ENCODE measurements around the gene SMAD2.
"Not testable (repeated sequence)": the region's sequence is repeated elsewhere in the genome, so short reads cannot be mapped to it uniquely, and the experiment has no call there.

SMAD2 gene

GRCh38 chr18:47842836-47843235 lies 87.6 kb downstream of the SMAD2 start:
- DNase-seq (ENCODE audit: low read depth): no peak

GRCh38 chr18:47838396-47838795 lies 92.1 kb downstream of the SMAD2 start:
- no peak for DNase-seq (ENCODE audit: low read depth)

GRCh38 chr18:47832348-47832747 lies 98.1 kb downstream of the SMAD2 start:
- no peak for DNase-seq (ENCODE audit: low read depth)

- no peak for DNase-seq (ENCODE audit: low read depth)
These were observed 99.1 kb downstream of the SMAD2 start for GRCh38 chr18:47831351-47831750.

- DNase-seq (ENCODE audit: low read depth): no peak
These were observed 99.7 kb downstream of the SMAD2 start for GRCh38 chr18:47830772-47831171.

GRCh38 chr18:47829831-47830230 lies 100.6 kb downstream of the SMAD2 start:
- DNase-seq (ENCODE audit: low read depth): no peak

- DNase-seq (ENCODE audit: low read depth): not testable (repeated sequence)
These were observed 102.4 kb downstream of the SMAD2 start for GRCh38 chr18:47828031-47828430.

GRCh38 chr18:47826157-47827074 lies 104.0 kb downstream of the SMAD2 start:
- no peak for DNase-seq (ENCODE audit: low read depth)

- DNase-seq (ENCODE audit: low read depth): no peak
These were observed 109.1 kb downstream of the SMAD2 start for GRCh38 chr18:47821314-47821713.

GRCh38 chr18:47817795-47818077 lies 112.7 kb downstream of the SMAD2 start:
- no peak for DNase-seq (ENCODE audit: low read depth)

GRCh38 chr18:47817017-47817794 lies 113.3 kb downstream of the SMAD2 start:
- DNase-seq (ENCODE audit: low read depth): no peak

GRCh38 chr18:47815486-47816270 lies 114.8 kb downstream of the SMAD2 start:
- DNase-seq (ENCODE audit: low read depth): no peak

- no peak for DNase-seq (ENCODE audit: low read depth)
These were observed 121.0 kb downstream of the SMAD2 start for GRCh38 chr18:47809420-47809819.

- no peak for DNase-seq (ENCODE audit: low read depth)
These were observed 127.7 kb downstream of the SMAD2 start for GRCh38 chr18:47802802-47803201.

GRCh38 chr18:47801817-47802216 lies 128.6 kb downstream of the SMAD2 start:
- DNase-seq (ENCODE audit: low read depth): no peak

GRCh38 chr18:47800756-47801155 lies 129.7 kb downstream of the SMAD2 start:
- no peak for DNase-seq (ENCODE audit: low read depth)

GRCh38 chr18:47800248-47800647 lies 130.2 kb downstream of the SMAD2 start:
- DNase-seq (ENCODE audit: low read depth): no peak

- no peak for DNase-seq (ENCODE audit: low read depth)
These were observed 131.1 kb downstream of the SMAD2 start for GRCh38 chr18:47799376-47799775.

- DNase-seq (ENCODE audit: low read depth): no peak
These were observed 132.1 kb downstream of the SMAD2 start for GRCh38 chr18:47798366-47798765.

- DNase-seq (ENCODE audit: low read depth): no peak
These were observed 133.3 kb downstream of the SMAD2 start for GRCh38 chr18:47797126-47797525.

GRCh38 chr18:47795434-47795814 lies 135.0 kb downstream of the SMAD2 start:
- DNase-seq (ENCODE audit: low read depth): no peak

- DNase-seq (ENCODE audit: low read depth): no peak
These were observed 135.6 kb downstream of the SMAD2 start for GRCh38 chr18:47794725-47795433.
